ENCODE data around the gene PPFIBP2.

DNA sequence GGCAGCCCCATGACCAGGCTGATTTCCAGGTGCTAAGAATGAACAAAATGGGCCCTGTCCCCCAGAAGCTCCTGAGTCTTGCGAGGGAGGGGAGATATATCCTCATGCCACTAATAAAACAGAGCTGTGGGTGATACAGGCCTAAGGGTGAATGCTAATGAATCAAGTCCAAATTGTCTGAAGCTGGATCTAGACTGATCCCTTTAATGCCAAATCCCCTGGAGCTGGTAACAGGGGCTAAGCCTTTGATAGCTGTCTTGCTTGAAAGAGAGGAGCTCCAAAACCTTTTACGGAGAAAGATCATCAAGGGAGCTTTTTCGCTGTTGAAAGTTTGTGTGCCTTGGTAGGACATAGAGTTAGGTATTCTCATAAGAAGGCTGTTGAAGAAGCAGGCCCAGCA lies 79.7 kb downstream of the PPFIBP2 start:
- TF ChIP-seq, protein P1, sequence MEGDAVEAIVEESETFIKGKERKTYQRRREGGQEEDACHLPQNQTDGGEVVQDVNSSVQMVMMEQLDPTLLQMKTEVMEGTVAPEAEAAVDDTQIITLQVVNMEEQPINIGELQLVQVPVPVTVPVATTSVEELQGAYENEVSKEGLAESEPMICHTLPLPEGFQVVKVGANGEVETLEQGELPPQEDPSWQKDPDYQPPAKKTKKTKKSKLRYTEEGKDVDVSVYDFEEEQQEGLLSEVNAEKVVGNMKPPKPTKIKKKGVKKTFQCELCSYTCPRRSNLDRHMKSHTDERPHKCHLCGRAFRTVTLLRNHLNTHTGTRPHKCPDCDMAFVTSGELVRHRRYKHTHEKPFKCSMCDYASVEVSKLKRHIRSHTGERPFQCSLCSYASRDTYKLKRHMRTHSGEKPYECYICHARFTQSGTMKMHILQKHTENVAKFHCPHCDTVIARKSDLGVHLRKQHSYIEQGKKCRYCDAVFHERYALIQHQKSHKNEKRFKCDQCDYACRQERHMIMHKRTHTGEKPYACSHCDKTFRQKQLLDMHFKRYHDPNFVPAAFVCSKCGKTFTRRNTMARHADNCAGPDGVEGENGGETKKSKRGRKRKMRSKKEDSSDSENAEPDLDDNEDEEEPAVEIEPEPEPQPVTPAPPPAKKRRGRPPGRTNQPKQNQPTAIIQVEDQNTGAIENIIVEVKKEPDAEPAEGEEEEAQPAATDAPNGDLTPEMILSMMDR (IDR thresholded peaks at IDR 0.05; ENCODE audit: low read length), result no peak
- no peak for TF ChIP-seq EZH2 (IDR thresholded peaks at IDR 0.05; ENCODE audit: borderline replicate concordance, low read length)
